K562 (cell line): ENCODE measurements around the gene ESR2. TPM values are rescaled to one million over a fixed set of nuclear protein-coding genes. Genes with fewer than 3 reads are reported as not detected.

ENCODE experiments used
- C11orf30 ChIP-seq: fragments of 450-650 bp; IDR thresholded peaks from 2 replicates; pipeline ENCODE4 v1.6.1; 2016; ENCODE audit warnings: low read depth, mild to moderate bottlenecking
- CBX8 ChIP-seq: fragments of 200-600 bp; sonication (generic); IDR thresholded peaks from 2 replicates; pipeline ENCODE4 v1.6.1; 2012; ENCODE audit warnings: borderline replicate concordance, mixed run types, low read depth, mild to moderate bottlenecking, moderate library complexity, mixed read lengths, low read length, control low read depth, inconsistent platforms; ENCODE audit not compliant: poor library complexity, severe bottlenecking; ENCODE audit errors: extremely low read depth
- FOSL1 ChIP-seq: fragments of 200-800 bp; sonication (Bioruptor generic); conservative IDR thresholded peaks from 2 replicates; pipeline ENCODE4 v1.6.1; 2016; ENCODE audit warnings: missing genetic modification characterization, missing compliant biosample characterization
- HDAC1 ChIP-seq, 2 experiments: fragments of 450-650 bp; IDR thresholded peaks; 2 replicates each; pipeline ENCODE4 v1.6.1; 2016 to 2017; ENCODE audit warnings: inconsistent platforms in 1 of 2, mild to moderate bottlenecking in 1 of 2, moderate library complexity in 1 of 2
- KHSRP ChIP-seq: fragments of 450-650 bp; IDR thresholded peaks from 2 replicates; pipeline ENCODE4 v1.6.1; 2017
- MLX ChIP-seq, 2 experiments: fragments of 450-650 bp in 1 of 2; sonication (generic) in 1 of 2; formaldehyde crosslinking; conservative IDR thresholded peaks; 2 replicates each; pipeline versions ENCODE4 v1.4.0 to v1.8.1; 2020 to 2022; ENCODE audit warnings: mild to moderate bottlenecking in 1 of 2, missing genetic modification reagents in 1 of 2
- NR2C1 ChIP-seq, 2 experiments: fragments of 450-650 bp; IDR thresholded peaks; 2 replicates each; pipeline ENCODE4 v1.6.1; 2017; ENCODE audit warnings: mild to moderate bottlenecking in 2 of 2, antibody characterized with exemption in 1 of 2, inconsistent platforms in 1 of 2, missing compliant biosample characterization in 1 of 2, missing genetic modification characterization in 1 of 2
- PHF20 ChIP-seq: fragments of 450-650 bp; IDR thresholded peaks from 2 replicates; pipeline ENCODE4 v1.6.1; 2018; ENCODE audit not compliant: partially characterized antibody
- TEAD4 ChIP-seq, 2 experiments: sonication (generic) in 1 of 2; formaldehyde crosslinking in 1 of 2; IDR thresholded peaks; 2 replicates each; pipeline versions ENCODE4 v1.6.1 to v1.8.0; 2012 to 2022; ENCODE audit warnings: borderline replicate concordance in 1 of 2, inconsistent platforms in 1 of 2, low read length in 1 of 2, mild to moderate bottlenecking in 1 of 2, missing genetic modification reagents in 1 of 2
- USF1 ChIP-seq: sonication (generic); formaldehyde crosslinking; IDR thresholded peaks from 2 replicates; pipeline ENCODE4 v1.9.0; 2022; ENCODE audit warnings: mild to moderate bottlenecking, missing genetic modification reagents
- USF2 ChIP-seq: sonication (generic); formaldehyde crosslinking; IDR thresholded peaks from 2 replicates; pipeline ENCODE4 v1.5.0; 2020; ENCODE audit warnings: missing genetic modification reagents
- YBX1 ChIP-seq: fragments of 450-650 bp; IDR thresholded peaks from 2 replicates; pipeline ENCODE4 v1.7.1; 2016; ENCODE audit warnings: mild to moderate bottlenecking
- ZNF121 ChIP-seq: sonication (generic); formaldehyde crosslinking; conservative IDR thresholded peaks from 2 replicates; pipeline ENCODE4 v1.8.0; 2022; ENCODE audit warnings: missing genetic modification reagents
- ZNF24 ChIP-seq: fragments of 450-650 bp; IDR thresholded peaks from 2 replicates; pipeline ENCODE4 v1.6.1; 2016
- ZNF316 ChIP-seq: fragments of 450-650 bp; IDR thresholded peaks from 2 replicates; pipeline ENCODE4 v1.6.1; 2016
- ZNF347 ChIP-seq: fragments of 450-650 bp; formaldehyde crosslinking; IDR thresholded peaks from 2 replicates; pipeline ENCODE4 v1.4.0; 2020; ENCODE audit warnings: low read depth, mild to moderate bottlenecking, moderate library complexity
- ZNF785 ChIP-seq: fragments of 250-450 bp; sonication (Bioruptor Pico); IDR thresholded peaks from 2 replicates; pipeline ENCODE4 v1.4.0; 2020; ENCODE audit warnings: mild to moderate bottlenecking
- polyA plus RNA-seq, 8 experiments: library from polyadenylated mRNA; depleted of rRNA in 4 of 8; stranded (reverse) in 5 of 8; unstranded in 3 of 8; fragments of >200 nt; fragmentation: Nextera tagmentation in 2 of 8; fragmentation: Illumina TruSeq in 1 of 8; extraction: Ambion mirVana in 2 of 8; extraction: Trizol in 1 of 8; gene quantifications; 2 replicates each; pipeline versions ENCODE4 v1.2.1 to v1.2.3, GENCODE V29; 2011 to 2014; ENCODE audit warnings: inconsistent platforms in 1 of 8, missing spikeins in 1 of 8
- total RNA-seq, 7 experiments: library from RNA; depleted of rRNA in 6 of 7; stranded (reverse); fragments of >200 nt in 6 of 7; fragmentation: Illumina TruSeq in 2 of 7; extraction: Trizol in 2 of 7; gene quantifications; 2 replicates each; pipeline versions ENCODE4 v1.2.1 to v1.2.3, GENCODE V29; 2011 to 2021; ENCODE audit warnings: low replicate concordance in 1 of 7
- TF ChIP-seq, protein P1 (sequence below): fragments of 450-650 bp; IDR thresholded peaks from 2 replicates; pipeline ENCODE4 v1.6.1; 2016; ENCODE audit warnings: low read depth, mild to moderate bottlenecking, moderate library complexity
- TF ChIP-seq, protein P2 (sequence below): fragments of 150-350 bp; conservative IDR thresholded peaks from 2 replicates; pipeline ENCODE4 v1.6.1; 2014; ENCODE audit warnings: low read length
- TF ChIP-seq, protein P3 (sequence below): fragments of 200-800 bp; sonication (Bioruptor generic); IDR thresholded peaks from 2 replicates; pipeline ENCODE4 v1.6.1; 2017; ENCODE audit warnings: missing genetic modification characterization, missing compliant biosample characterization
- TF ChIP-seq, protein P4 (sequence below), 2 experiments: fragments of 250-450 bp in 1 of 2; fragments of 450-650 bp in 1 of 2; sonication (Bioruptor Pico) in 1 of 2; IDR thresholded peaks; 2 replicates each; pipeline versions ENCODE4 v1.6.1 to v1.8.0; 2016 to 2021; ENCODE audit warnings: mild to moderate bottlenecking in 2 of 2, moderate library complexity in 2 of 2, missing compliant biosample characterization in 1 of 2, missing genetic modification characterization in 1 of 2

Gene ESR2
- total and polyA plus RNA-seq, 9 of the 15 experiments (the other 6 are each of a cell fraction or from before 2014, with no cell fraction given), result 0.07 to 3.8 (median 2.0) TPM

DNA sequence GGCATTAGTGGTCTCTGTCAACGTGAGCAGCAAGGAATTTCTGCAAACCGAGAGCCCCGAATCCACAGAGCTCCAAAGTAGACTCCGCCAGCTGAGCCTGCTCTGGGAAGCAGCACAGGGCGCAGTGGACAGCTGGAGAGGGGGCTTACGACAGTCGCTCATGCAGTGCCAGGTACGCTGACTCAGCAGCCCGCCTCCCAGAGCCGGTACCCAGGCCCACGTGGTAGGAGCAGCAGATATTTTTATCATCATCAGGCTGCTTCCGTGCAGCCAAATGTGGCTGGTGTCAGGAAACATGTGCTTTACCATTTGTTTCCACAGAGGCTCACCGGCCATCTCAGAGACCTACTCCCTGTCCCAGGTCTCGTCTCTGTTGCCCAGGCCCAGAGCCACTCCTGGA, 73.7 kb downstream of the ESR2 start (continued):
- no peak for TF ChIP-seq CBX8
- peak; percentile 91 for TF ChIP-seq C11orf30
- no peak for TF ChIP-seq HDAC1 (IDR thresholded peaks at IDR 0.05)
- no peak for TF ChIP-seq KHSRP
- TF ChIP-seq, protein P1, sequence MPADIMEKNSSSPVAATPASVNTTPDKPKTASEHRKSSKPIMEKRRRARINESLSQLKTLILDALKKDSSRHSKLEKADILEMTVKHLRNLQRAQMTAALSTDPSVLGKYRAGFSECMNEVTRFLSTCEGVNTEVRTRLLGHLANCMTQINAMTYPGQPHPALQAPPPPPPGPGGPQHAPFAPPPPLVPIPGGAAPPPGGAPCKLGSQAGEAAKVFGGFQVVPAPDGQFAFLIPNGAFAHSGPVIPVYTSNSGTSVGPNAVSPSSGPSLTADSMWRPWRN, result no peak
- TF ChIP-seq, protein P2, sequence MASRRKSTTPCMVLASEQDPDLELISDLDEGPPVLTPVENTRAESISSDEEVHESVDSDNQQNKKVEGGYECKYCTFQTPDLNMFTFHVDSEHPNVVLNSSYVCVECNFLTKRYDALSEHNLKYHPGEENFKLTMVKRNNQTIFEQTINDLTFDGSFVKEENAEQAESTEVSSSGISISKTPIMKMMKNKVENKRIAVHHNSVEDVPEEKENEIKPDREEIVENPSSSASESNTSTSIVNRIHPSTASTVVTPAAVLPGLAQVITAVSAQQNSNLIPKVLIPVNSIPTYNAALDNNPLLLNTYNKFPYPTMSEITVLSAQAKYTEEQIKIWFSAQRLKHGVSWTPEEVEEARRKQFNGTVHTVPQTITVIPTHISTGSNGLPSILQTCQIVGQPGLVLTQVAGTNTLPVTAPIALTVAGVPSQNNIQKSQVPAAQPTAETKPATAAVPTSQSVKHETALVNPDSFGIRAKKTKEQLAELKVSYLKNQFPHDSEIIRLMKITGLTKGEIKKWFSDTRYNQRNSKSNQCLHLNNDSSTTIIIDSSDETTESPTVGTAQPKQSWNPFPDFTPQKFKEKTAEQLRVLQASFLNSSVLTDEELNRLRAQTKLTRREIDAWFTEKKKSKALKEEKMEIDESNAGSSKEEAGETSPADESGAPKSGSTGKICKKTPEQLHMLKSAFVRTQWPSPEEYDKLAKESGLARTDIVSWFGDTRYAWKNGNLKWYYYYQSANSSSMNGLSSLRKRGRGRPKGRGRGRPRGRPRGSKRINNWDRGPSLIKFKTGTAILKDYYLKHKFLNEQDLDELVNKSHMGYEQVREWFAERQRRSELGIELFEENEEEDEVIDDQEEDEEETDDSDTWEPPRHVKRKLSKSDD, result no peak
- TF ChIP-seq ZNF24, result no peak
- no peak for TF ChIP-seq ZNF785 (CRISPR knock-in tag)
- TF ChIP-seq, protein P3, sequence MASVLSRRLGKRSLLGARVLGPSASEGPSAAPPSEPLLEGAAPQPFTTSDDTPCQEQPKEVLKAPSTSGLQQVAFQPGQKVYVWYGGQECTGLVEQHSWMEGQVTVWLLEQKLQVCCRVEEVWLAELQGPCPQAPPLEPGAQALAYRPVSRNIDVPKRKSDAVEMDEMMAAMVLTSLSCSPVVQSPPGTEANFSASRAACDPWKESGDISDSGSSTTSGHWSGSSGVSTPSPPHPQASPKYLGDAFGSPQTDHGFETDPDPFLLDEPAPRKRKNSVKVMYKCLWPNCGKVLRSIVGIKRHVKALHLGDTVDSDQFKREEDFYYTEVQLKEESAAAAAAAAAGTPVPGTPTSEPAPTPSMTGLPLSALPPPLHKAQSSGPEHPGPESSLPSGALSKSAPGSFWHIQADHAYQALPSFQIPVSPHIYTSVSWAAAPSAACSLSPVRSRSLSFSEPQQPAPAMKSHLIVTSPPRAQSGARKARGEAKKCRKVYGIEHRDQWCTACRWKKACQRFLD (CRISPR knock-in tag), result no peak
- TF ChIP-seq TEAD4 (IDR thresholded peaks at IDR 0.05; ENCODE audit: low read length), result no peak
- no peak for TF ChIP-seq TEAD4 (CRISPR knock-in tag; IDR thresholded peaks at IDR 0.05; ENCODE audit: borderline replicate concordance)
- TF ChIP-seq USF2 (CRISPR knock-in tag), result peak; percentile 6; the same call in 1 of the 2 replicates
- TF ChIP-seq, protein P4, sequence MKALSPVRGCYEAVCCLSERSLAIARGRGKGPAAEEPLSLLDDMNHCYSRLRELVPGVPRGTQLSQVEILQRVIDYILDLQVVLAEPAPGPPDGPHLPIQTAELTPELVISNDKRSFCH (CRISPR knock-in tag; IDR thresholded peaks at IDR 0.05), result no peak
- TF ChIP-seq, protein P4 (tag; IDR thresholded peaks at IDR 0.05), result no peak
- no peak for TF ChIP-seq ZNF121 (CRISPR knock-in tag)
- TF ChIP-seq NR2C1 (IDR thresholded peaks at IDR 0.05), result no peak
- TF ChIP-seq NR2C1 (tag; IDR thresholded peaks at IDR 0.05), result no peak
- TF ChIP-seq YBX1, result no peak
- no peak; the same call in 1 of the 2 replicates for TF ChIP-seq USF1 (CRISPR knock-in tag)
- peak; percentile 91 for TF ChIP-seq ZNF316
- no peak for TF ChIP-seq PHF20
- TF ChIP-seq FOSL1 (tag), result no peak
- no peak for TF ChIP-seq ZNF347 (CRISPR knock-in tag)
- no peak for TF ChIP-seq MLX (CRISPR knock-in tag; conservative IDR thresholded peaks at IDR 0.05)
